NCI-H187 (cell line): Measurements from ENCODE around the gene LRRC14B.
"Not testable (repeated sequence)": the region's sequence is repeated elsewhere in the genome, so short reads cannot be mapped to it uniquely, and the experiment has no call there.

Experiments
- DNase-seq, 2 experiments: peaks; one replicate each; lab custom pipeline; 2025; lab: John Stamatoyannopoulos, UW

LRRC14B gene

DNA sequence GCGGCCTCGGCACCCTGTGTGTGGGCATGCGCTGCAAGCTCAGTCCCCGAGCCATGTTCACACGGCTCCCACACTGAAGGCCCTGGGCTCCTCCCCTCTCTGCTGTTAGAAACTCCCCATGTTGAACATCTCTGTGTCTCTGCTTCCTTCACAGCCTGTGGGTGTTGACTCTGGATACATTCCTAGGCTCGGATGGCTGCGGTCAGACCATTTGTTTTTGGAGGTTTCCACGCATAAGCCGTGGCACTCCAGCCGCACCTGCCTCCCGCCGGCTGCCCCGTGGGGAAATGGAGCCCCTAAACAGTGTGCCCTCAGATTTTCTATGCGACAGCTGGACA lies 31.2 kb upstream of the LRRC14B start:
- no peak for DNase-seq

DNA sequence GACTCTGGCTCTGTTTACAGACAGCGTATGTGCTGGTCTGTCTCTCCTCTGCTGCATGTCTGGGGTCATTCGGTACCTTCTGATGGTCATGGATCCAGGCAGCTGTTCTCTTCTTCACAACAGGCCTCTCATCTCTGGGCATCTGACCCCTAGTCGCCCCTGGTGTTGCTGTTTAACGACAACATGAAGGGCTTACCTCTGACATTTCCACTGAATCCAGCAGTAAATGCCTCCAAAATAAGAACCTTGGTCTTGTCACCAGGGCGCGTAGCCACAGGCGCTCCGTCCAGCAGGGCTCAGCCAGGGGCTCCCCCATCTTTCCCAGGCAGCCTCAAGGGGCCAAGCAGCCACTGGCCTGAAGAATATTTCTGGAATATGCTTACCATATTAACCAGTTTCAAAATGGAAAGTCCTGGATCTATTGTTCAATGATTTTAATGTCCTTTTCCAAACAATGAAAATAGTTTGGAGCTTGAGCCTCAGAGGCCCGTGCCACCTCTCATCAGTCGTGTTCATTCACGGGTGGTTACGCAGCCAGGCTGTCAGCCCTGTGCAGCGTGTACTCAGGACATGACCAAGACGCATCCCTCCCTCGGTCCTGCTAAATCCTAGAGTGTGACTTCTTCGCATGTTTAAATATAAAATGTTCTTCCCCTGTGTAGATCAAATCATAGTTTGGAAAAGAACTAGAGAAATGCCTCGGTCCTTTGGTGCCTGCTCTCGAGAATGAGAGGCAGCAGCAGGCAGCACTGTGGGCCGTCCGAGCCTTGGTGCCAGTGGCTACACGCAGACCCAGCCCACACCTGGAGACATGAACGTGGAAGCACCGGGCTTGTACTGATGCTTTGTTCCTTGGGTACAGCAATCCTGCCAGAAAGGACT lies 30.1 kb upstream of the LRRC14B start:
- no peak for DNase-seq

DNA sequence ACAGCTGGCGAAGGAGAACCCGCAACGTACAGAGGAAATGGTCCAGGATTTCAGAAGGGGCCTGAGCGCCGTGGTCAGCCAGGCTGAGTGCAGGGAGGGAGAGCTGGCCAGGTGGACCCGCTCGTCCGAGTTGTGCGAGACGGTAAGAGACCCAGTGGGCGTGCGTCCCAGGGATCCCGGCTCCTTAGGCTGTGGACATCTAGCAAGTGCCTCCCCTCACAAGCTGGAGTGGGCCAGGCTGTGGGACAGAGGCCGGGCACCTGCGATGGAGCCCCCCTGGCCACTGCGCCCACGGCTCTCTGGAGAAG lies 29.5 kb upstream of the LRRC14B start:
- DNase-seq, result no peak

DNA sequence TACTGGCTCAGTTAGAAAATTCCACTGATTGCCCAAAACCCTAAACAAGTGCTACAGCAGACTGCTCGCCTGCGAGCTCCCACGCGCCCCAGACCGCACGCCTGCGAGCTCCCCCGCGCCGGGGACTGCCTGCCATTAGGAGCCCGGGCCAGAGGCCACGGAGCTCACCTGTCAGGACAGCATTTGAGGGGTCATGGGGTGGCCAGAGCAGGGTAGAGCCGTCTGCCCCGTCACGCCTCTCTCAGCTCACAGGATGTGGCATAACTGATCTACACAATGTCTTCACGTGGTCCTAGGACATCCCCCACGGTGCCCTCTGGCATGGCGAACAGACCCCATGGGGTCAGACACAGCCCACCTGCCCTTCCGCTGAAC lies 29.1 kb upstream of the LRRC14B start:
- DNase-seq, result no peak

DNA sequence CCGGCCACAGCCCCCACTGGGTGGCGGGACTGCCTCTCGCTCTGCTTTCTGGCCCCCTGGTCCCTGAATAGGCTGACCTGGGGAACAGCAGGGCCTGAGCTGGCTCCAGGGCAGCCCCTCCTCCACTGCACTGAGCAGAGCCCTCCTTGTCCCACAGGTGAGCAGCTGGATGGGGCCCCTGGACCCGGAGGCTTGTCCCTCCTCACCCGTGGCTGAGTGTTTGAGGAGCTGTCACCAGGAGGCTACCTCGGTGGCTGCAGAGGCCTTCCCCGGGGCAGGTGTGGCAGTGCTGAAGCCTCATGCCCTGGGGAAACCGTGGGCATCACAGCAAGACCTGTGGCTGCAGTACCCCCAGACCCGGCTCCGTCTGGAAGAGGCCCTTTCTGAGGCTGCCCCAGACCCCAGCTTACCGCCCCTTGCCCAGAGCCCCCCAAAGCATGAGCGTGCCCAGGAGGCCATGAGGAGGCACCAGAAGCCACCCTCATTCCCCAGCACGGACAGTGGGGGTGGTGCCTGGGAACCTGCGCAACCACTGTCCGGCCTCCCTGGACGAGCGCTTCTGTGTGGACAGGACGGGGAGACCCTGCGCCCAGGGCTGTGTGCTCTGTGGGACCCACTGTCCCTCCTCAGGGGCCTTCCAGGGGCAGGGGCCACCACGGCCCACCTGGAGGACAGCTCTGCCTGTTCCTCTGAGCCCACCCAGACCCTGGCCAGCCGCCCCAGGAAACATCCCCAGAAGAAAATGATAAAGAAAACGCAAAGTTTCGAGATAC lies 28.5 kb upstream of the LRRC14B start:
- DNase-seq, result no peak

DNA sequence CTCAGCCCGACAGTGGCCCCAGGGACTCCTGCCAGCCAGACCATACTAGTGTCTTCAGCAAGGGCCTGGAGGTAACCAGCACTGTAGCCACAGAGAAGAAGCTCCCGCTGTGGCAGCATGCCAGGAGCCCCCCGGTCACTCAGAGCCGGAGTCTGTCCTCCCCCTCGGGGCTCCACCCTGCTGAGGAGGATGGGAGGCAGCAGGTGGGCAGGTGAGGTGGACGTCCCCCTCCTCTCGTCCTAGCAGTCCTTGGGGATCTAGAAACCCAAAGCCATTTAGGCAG lies 28.0 kb upstream of the LRRC14B start:
- DNase-seq, result no peak

DNA sequence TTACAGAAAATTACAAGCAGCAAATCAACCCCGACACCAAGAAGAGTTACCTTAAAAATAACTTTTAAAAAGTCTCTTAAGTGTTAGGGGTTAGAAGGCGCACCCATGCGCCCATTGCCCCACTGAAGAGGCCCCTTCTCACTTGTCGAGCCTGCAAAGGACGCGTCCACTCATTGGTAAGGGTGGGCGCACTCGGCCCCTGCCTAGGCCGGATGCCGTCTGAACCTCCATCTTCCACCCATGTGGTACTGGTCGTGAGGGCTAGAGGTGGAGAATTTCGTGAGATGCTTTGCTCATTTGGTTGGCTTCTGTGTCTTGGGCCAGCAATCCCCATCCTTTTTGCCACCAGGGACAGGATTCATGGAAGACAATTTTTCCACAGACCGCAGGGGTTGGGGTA lies 27.5 kb upstream of the LRRC14B start:
- DNase-seq, result no peak

DNA sequence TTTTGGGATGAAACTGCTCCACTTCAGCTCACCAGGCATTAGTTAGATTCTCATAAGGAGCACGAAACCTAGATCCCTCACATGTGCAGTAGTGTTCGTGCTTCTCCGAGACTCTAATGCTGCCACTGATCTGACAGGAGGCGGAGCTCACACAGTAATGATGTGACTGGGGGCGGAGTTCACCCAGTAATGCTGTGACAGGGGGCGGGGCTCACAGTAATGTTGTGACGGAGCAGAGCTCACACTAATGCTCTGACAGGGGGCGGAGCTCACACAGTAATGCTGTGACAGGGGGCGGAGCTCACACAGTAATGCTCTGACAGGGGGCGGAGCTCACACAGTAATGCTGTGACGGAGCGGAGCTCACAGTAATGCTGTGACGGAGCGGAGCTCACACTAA lies 27.1 kb upstream of the LRRC14B start:
- DNase-seq, result no peak

DNA sequence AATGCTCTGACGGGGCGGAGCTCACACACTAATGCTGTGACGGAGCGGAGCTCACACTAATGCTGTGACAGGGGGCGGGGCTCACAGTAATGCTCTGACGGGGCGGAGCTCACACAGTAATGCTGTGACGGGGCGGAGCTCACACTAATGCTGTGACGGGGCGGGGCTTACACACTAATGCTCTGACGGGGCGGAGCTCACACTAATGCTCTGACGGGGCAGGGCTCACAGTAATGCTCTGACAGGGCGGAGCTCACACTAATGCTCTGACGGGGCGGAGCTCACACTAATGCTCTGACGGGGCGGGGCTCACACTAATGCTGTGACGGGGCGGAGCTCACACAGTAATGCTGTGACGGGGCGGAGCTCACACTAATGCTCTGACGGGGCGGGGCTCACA lies 26.5 kb upstream of the LRRC14B start:
- not testable (repeated sequence) for DNase-seq

DNA sequence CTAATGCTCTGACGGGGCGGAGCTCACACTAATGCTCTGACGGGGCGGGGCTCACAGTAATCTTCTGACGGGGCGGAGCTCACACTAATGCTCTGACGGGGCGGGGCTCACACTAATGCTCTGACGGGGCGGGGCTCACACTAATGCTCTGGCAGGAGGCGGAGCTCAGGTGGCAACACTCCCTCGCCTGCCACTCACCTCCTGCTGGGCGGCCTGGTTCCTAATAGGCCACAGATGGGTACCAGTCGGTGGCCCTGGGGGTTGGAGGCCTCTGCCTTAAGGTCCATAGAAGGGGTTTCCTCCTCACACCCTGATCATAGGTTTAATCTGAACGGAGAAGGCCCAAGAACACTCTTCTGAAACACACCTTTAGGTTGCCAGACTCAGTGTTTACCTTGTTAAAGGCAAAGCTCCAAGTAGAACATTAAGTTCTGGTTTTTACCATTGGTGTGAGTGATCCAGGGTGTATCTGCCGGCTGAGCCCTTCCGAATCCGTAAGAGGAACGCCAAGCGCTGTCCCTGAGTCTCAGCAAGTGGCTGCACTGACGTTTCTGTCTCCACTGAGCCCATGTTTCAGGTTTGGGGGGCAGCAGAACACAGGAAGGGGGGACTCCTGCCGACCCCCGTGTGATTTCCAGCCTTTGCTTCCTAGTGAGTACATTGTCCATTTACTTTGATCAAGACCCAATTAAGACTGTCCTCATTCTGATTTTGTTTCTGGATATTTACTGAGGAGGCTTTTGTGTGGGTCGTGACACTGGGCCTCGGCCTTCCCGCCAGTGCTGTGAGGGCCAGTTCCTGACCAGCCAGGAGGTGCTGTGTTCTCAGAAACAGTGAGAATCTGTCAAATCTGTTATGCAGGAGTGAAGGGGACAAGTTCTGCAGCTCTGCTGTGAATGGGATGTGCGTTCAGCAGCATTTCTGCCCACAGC lies 24.6 kb upstream of the LRRC14B start:
- DNase-seq, result no peak

DNA sequence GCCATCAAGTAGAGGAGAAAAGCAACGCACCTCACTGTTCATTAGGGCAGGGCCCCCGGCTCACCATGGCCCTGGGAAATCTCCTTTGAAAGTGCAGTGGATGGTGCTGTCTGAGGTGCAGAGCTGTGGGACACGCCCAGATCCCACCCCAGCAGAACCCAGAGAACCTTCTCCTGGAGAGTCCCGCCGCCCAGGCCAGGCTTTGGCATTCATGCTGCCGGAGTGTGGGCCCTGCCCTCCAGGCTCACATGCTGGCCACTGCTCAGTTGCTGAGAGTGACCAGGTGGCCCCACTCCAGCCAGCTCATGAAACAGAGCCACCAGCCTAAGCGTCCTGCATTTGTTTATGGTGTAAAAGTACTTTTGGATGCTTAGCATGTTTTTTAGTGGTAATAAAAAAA lies 23.8 kb upstream of the LRRC14B start:
- no peak for DNase-seq

DNA sequence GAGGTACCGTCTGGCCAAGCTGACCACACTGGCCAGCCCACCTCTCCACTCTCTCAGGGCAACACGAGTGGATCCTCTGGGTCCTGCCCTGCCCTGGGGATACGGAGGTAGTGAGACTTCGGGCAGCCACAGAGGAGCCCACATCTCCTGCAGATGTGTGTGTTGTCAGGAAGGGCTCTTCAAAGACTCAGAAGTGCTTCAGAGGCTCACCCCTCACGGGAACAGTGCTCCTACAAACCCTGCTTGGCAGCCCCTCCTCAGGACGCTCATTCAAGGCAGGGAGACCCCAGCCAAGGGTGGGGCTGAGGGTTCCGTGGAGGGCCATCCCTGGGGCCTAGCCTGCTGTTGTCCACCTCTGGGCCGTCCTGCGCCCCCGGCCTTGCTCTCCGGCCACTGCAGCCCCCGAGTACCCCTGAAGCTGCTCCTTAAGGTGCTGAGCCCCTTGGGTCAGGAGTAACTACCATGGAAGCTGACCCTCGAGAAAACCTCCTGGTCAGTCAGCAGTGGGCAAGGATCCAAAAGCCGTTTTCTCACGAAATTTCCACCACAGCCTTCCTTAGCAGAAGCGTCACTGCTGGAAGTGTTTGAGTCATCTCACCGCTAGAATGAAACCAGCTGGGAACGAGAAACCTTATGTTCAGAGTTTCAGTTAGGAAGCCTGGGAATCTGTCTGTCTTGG lies 23.2 kb upstream of the LRRC14B start:
- DNase-seq, result no peak

DNA sequence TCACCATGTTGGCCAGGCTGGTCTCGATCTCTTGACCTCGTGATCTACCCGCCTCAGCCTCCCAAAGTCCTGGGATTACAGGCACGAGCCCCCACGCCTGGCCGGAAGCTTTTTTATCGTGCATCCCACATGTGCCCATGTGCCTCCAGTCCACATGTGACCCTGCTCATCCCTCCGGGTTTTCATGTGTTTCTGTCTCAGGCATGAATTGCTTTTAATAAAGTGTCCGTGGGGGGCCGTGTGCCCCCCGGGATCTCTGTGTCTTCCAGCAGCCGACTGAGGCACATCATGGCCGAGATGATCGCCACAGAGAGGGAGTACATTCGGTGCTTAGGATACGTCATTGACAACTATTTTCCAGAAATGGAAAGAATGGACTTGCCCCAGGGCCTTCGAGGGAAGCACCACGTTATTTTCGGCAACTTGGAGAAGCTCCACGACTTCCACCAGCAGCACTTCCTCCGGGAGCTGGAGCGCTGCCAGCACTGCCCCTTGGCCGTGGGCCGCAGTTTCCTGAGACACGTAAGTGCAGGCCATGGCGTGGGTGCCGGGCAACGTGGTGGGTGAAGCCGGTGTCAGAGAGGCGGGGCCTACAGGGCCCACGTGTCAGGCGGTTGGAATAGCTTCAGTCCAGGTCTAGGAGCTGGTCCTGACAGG lies 22.1 kb upstream of the LRRC14B start:
- DNase-seq, result no peak

DNA sequence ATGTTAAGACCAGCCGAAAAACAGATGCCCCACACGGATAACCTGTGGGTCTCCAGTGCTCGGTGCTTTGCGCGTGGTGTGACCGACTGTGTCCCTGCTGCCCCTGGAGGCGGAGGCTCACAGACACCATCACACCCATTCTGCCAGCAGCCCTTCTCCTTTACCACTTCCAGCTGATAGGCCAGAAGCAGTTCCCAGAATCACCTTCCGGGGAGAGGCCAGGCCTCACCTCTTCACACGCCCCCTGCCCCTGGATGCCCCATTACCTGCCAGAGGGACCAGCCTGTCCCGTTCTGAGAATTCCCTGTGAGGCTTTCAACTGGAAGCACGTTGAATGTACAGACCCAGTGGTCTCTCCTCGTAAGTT lies 21.6 kb upstream of the LRRC14B start:
- no peak for DNase-seq

DNA sequence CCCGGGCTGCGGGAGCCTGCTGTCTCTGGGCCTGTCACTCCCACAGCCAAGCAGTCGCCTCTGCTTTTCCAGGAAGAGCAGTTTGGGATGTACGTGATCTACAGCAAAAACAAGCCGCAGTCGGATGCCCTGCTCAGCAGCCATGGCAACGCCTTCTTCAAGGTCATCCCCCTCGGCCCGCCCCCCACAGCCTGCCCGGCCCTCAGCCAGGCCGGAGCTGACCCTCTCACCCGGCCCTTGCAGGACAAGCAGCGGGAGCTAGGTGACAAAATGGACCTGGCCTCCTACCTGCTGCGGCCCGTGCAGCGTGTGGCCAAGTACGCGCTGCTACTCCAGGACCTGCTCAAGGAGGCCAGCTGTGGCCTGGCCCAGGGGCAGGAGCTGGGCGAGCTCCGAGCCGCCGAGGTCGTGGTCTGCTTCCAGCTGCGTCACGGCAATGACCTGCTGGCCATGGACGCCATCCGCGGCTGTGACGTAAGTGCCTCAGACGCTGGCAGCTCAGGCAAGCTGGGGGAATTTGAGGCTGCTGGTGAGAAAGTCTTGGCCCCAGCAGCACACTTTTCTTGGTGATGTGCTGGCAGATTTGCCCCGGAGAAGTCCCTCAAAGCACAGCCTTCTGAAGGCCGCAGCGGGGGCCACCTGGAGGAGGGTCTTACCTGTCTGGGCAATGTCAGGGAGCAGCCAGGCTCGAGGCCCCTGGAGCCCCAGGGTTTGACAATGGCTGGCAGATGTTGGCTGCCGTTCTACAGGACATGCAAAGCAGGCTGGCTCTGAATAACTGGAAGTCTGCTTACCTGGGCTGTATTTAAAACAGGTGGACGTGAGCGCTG lies 20.1 kb upstream of the LRRC14B start:
- no peak for DNase-seq

DNA sequence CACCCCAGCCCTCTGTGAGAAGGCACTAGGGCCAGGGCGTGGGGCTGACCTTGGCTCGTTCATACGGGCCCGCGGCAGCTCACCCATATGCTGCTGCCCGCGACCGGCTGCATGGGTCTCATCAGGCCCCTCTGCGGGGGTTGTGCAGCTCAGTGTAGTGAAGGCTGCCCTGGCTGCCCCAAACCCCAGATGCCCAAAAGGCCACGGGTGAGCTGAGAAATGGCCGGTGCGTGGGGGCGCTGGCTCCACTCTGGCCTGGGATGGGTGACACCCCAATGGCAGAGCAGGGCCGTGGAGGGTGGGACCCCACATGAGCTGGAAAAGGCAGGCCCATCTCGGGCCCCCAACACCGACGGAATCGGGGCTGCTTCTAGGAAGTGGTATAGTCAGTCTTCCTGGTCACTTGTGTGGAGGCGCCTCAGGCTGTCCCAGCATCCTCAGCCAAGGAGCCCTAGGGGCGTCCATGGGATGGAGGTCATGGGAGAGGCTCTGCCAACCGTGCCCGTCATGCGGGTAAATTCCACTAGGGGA lies 19.4 kb upstream of the LRRC14B start:
- no peak for DNase-seq

DNA sequence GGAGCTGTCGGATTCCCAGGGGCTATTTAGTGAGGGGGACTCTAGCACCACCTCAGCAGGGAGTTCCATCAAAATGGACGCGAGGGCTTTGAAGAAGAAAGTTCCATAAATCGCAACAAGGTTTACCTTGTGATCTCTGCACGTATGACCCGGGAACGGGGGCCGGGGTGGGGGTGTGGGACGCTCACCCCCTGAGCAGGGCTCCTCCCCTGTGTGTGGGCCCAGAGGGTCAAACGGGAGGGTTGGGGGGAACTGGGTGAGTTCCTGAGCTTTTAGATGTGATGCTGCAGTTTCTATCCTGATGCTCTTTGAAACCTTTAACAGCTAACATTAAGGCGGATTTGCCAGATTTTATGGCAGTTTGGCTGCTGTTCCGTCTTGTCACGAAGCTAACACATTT lies 18.9 kb upstream of the LRRC14B start:
- no peak for DNase-seq

DNA sequence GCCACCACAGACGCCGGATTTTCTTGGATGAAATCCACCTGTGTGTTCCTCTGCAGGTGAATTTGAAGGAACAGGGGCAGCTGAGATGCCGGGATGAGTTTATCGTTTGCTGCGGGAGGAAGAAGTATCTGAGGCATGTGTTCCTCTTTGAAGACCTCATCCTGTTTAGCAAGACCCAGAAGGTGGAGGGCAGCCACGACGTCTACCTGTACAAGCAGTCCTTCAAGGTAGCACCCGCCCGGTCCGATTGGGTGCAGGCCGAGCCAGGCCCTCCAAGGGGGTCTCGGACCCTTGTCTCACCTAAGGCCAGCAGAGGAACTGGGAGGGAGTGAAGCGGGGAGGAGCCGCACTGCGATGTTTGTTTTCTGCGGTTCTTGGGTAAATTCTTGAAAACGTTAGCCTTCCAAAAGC lies 18.4 kb upstream of the LRRC14B start:
- DNase-seq, result no peak

DNA sequence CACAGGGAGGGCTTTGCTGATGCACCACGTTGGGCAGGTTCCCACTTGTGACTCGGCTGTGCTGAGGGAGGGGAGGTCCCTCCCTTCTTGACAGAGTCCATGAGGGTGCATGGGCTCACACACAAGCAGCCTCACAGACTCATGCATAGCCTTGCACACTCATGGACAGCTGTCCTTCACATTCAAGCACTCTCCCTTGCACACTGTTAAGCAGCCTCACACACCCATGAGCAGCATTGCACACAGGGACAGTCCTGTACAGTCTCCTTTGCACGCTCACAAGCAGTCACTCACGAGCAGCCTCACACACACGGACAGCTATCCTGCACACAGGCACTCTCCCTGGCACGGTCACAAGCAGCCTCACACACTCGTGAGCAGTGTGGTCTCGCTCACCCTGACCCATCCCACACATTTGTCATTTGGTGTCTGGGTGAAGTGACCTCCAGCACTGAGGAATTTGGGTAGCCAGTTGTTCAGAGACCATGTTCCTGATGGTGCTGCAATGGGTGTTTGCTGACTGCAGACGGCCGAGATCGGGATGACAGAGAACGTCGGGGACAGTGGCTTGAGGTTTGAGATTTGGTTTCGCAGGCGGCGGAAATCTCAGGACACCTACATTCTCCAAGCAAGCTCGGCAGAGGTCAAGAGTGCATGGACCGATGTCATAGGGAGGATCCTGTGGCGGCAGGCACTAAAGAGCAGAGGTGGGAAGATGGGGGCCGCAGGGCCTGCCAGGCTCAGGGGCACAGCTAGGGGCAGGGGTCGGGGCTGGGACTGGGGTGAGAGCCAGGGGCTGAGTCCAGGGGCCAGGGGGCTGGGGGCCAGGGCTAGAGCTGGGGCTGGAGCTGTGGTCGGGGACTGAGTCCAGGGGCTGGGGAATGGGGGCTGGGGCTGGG lies 17.7 kb upstream of the LRRC14B start:
- no peak for DNase-seq

DNA sequence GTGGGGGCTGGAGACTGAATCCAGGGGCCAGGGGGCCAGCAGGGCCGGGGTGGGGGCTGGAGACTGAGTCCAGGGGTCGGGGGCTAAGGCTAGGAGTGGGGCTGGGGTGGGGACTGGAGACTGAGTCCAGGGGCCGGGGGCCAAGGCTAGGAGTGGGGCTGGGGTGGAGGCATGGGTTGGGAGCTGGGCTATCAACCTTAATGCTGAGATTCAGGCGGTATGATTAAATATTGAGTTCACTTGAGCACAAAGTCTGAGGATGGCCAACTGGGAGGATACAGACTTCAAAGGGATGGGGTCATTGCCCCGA lies 17.0 kb upstream of the LRRC14B start:
- DNase-seq, result no peak
